HepG2 (cell line): ENCODE data around the gene GPX1. TPM values are rescaled to one million over a fixed set of nuclear protein-coding genes. Genes with fewer than 3 reads are reported as not detected.

Experiments used
- ATAC-seq: fragments of 200-7000 bp; cut with Tn5 transposase; 3 replicates; pipeline ENCODE4 v1.9.1; 2020; ENCODE audit warnings: mild to moderate bottlenecking, moderate library complexity
- BruUV-seq: library from RNA; stranded (reverse); fragments of 400-500 nt; replicated peaks from 2 replicates; lab custom pipeline; 2021; lab: Mats Ljungman, UMichigan
- CTCF ChIA-PET: fragments of 300-600 bp; formaldehyde crosslinking; extraction: SDS; loops from one replicate; lab custom pipeline; 2021; ENCODE audit warnings: low total read pairs, inconsistent platforms, low intra/inter-chr PET ratio; lab: Yijun Ruan, JAX
- POLR2A ChIA-PET: fragments of 350-600 bp; sonication (Branson Sonifier 250); formaldehyde crosslinking; loops from one replicate; lab custom pipeline; 2020; ENCODE audit warnings: antibody characterized with exemption, inconsistent platforms; lab: Yijun Ruan, JAX
- DNase-seq: peaks from one replicate; pipeline ENCODE4 v3.0.0-alpha.2; 2015; ENCODE audit warnings: low spot score
- FAIRE-seq: peaks from 3 replicates; lab custom pipeline; 2011; peaks lifted over from hg19 to GRCh38; lab: Jason Lieb, UNC
- H2AFZ ChIP-seq: one replicate; pipeline ENCODE4 v1.6.1; 2011; ENCODE audit warnings: low read length, inconsistent platforms
- H3K27ac ChIP-seq: fragments of 300-600 bp; 3 replicates; pipeline ENCODE4 v1.8.0; 2011; ENCODE audit warnings: mixed run types, mild to moderate bottlenecking, mixed read lengths, low read length, inconsistent platforms; ENCODE audit not compliant: insufficient read depth; ENCODE audit errors: extremely low read length
- H3K27me3 ChIP-seq, 2 experiments: fragments of 200-600 bp in 1 of 2; 2 replicates in 1 of 2; 3 replicates in 1 of 2; pipeline versions ENCODE4 v1.6.0 to v1.8.0; 2011; ENCODE audit warnings: low read length in 2 of 2, mild to moderate bottlenecking in 2 of 2, moderate library complexity in 2 of 2, inconsistent platforms in 1 of 2; ENCODE audit not compliant: insufficient read depth in 2 of 2, control insufficient read depth in 1 of 2
- H3K36me3 ChIP-seq, 2 experiments: fragments of 200-600 bp in 1 of 2; replicated peaks in 1 of 2; 2 replicates in 1 of 2; 3 replicates in 1 of 2; pipeline versions ENCODE4 v1.5.1 to v1.8.0; 2011; ENCODE audit warnings: low read length in 2 of 2, inconsistent platforms in 1 of 2; ENCODE audit not compliant: insufficient read depth in 2 of 2, control insufficient read depth in 1 of 2
- H3K4me1 ChIP-seq: 2 replicates; pipeline ENCODE4 v1.5.1; 2012; ENCODE audit warnings: low read length, inconsistent platforms; ENCODE audit not compliant: insufficient read depth
- H3K4me2 ChIP-seq: 2 replicates; pipeline ENCODE4 v1.6.0; 2011; ENCODE audit warnings: low read depth, low read length, inconsistent platforms
- H3K4me3 ChIP-seq, 3 experiments: fragments of 200-600 bp in 1 of 3; sonication (generic), shearing (Covaris generic) in 1 of 3; replicated peaks in 1 of 3; 2 replicates each; pipeline ENCODE4 v1.5.1; 2011 to 2016; ENCODE audit warnings: low read length in 3 of 3, inconsistent platforms in 2 of 3, low read depth in 2 of 3, mild to moderate bottlenecking in 2 of 3, control low read depth in 1 of 3, mixed read lengths in 1 of 3; ENCODE audit not compliant: insufficient read depth in 1 of 3
- H3K79me2 ChIP-seq: one replicate; pipeline ENCODE4 v1.6.1; 2011; ENCODE audit warnings: low read length, inconsistent platforms; ENCODE audit not compliant: insufficient read depth
- H3K9ac ChIP-seq: 2 replicates; pipeline ENCODE4 v1.6.0; 2011; ENCODE audit warnings: mild to moderate bottlenecking, low read depth, low read length, inconsistent platforms; ENCODE audit not compliant: insufficient read depth
- H3K9me3 ChIP-seq: 2 replicates; pipeline ENCODE4 v1.5.1; 2012; ENCODE audit warnings: mild to moderate bottlenecking, low read length
- H4K20me1 ChIP-seq: 2 replicates; pipeline ENCODE4 v1.6.0; 2011; ENCODE audit warnings: inconsistent platforms, mild to moderate bottlenecking, low read length, moderate library complexity; ENCODE audit not compliant: insufficient read depth
- AGO2 ChIP-seq: fragments of 200-400 bp; formaldehyde crosslinking; optimal IDR thresholded peaks from 2 replicates; pipeline ENCODE3; 2017; ENCODE audit warnings: mild to moderate bottlenecking, low read depth, low read length, moderate library complexity
- CC2D1A ChIP-seq: sonication (generic); formaldehyde crosslinking; IDR thresholded peaks from 2 replicates; pipeline ENCODE4 v1.8.1; 2023; ENCODE audit warnings: mild to moderate bottlenecking, missing genetic modification reagents
- FOXJ3 ChIP-seq: sonication (generic); formaldehyde crosslinking; IDR thresholded peaks from 2 replicates; pipeline ENCODE4 v1.4.0; 2020; ENCODE audit warnings: missing genetic modification reagents, mild to moderate bottlenecking, borderline replicate concordance
- HES4 ChIP-seq: sonication (generic); formaldehyde crosslinking; IDR thresholded peaks from 2 replicates; pipeline ENCODE4 v1.9.0; 2021; ENCODE audit warnings: mild to moderate bottlenecking, missing genetic modification reagents, borderline replicate concordance
- NFIC ChIP-seq: IDR thresholded peaks from 2 replicates; pipeline ENCODE4 v1.6.1; 2012; ENCODE audit warnings: mild to moderate bottlenecking, low read length, inconsistent platforms
- STAG1 ChIP-seq: sonication (generic); formaldehyde crosslinking; IDR thresholded peaks from 2 replicates; pipeline ENCODE4 v1.4.0; 2020; ENCODE audit warnings: missing genetic modification reagents
- ZNF564 ChIP-seq: sonication (generic); formaldehyde crosslinking; IDR thresholded peaks from 2 replicates; pipeline ENCODE4 v1.8.1; 2023; ENCODE audit warnings: mild to moderate bottlenecking, missing genetic modification reagents
- WGBS: methylation state at CpG from one replicate; pipeline ENCODE4 v1.1.6; 2017; ENCODE audit warnings: low lambda C conversion rate; 5-methylcytosine and 5-hydroxymethylcytosine counted together
- in situ Hi-C: cut with HindIII; loops from 2 replicates; pipeline ENCODE4 v1.10.0; 2017; ENCODE audit warnings: low pct_unique_long_range_greater_than_20kb; ENCODE audit not compliant: extremely low pct_ligation_motif_present
- intact Hi-C: fragments of 100-400 bp; cut with micrococcal nuclease; formaldehyde crosslinking; loops from one replicate; pipeline ENCODE4 v1.10.0; 2022; ENCODE audit not compliant: unreplicated experiment
- polyA plus RNA-seq, 8 experiments: library from polyadenylated mRNA; depleted of rRNA in 3 of 8; stranded (reverse) in 7 of 8; unstranded in 1 of 8; fragments of >200 nt; fragmentation: Illumina TruSeq in 4 of 8; extraction: Trizol in 4 of 8; gene quantifications; 2 replicates each; pipeline versions ENCODE4 v1.2.1 to v1.2.3, GENCODE V29; 2011 to 2016; ENCODE audit warnings: low read depth in 4 of 8, missing spikeins in 1 of 8, mixed read lengths in 1 of 8; ENCODE audit not compliant: insufficient read depth in 1 of 8
- total RNA-seq, 5 experiments: library from RNA; depleted of rRNA; stranded (reverse); fragments of >200 nt; fragmentation: Illumina TruSeq; extraction: Trizol; gene quantifications; 2 replicates each; pipeline ENCODE4 v1.2.3, GENCODE V29; 2016; ENCODE audit warnings: low read depth in 1 of 5
- TF ChIP-seq, protein P1 (sequence below): sonication (generic); formaldehyde crosslinking; IDR thresholded peaks from 2 replicates; pipeline ENCODE4 v1.4.0; 2020; ENCODE audit warnings: mild to moderate bottlenecking, missing genetic modification reagents, borderline replicate concordance
- TF ChIP-seq, protein P2 (sequence below): sonication (generic); formaldehyde crosslinking; IDR thresholded peaks from 2 replicates; pipeline ENCODE4 v1.9.0; 2021; ENCODE audit warnings: missing genetic modification reagents, borderline replicate concordance
- TF ChIP-seq, protein P3 (sequence below): sonication (generic); formaldehyde crosslinking; IDR thresholded peaks from 2 replicates; pipeline ENCODE4 v1.4.0; 2020; ENCODE audit warnings: missing genetic modification reagents
- TF ChIP-seq, protein P4 (sequence below): sonication (generic); formaldehyde crosslinking; IDR thresholded peaks from 2 replicates; pipeline ENCODE4 v1.4.0; 2020; ENCODE audit warnings: low read depth, missing genetic modification reagents

Gene GPX1
- total and polyA plus RNA-seq, 2 of the 13 experiments (the other 11 are each of a cell fraction or from before 2014, with no cell fraction given): 149 to 168 TPM

DNA sequence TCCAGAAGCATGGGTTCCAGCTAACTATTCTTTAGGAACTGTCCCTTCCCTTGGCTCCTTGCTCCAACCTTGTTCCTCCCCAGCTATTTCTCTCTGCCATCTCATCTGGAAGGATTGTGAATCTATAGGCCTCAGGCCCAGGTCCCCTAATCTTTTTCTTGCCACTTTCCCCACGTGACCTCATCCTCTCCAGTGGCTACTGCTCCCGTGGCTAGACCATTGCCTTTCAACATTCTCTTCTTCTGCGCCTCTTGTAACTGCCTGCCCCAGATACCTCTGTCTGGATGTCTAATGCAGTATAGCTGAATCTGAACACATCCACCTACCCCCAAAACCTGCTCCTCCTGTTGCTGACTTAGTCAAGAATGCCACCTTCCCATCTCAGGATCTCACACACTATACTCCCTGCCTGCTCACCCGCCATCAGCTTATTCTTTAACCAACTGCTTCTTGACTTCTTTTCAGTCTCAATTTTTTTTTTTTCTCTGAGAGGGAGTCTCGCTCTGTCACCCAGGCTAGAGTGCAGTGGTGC lies 5.2 kb downstream of the GPX1 start:
- no peak overlapping the region for H2AFZ ChIP-seq
- CTCF ChIA-PET: no interaction called here
- H3K4me1 ChIP-seq: peaks cover 64% of the 10 kb centered on the region
- WGBS: 89% methylated on average over 5 of the region's 5 CpGs
- no peak overlapping the region for H3K4me2 ChIP-seq
- no peaks in the 10 kb centered on the region for H3K27me3 ChIP-seq
- H3K9ac ChIP-seq: no peak overlapping the region
- DNase-seq (no peak), FAIRE-seq (no peak), ATAC-seq (no peak)
- TF ChIP-seq, protein P1, sequence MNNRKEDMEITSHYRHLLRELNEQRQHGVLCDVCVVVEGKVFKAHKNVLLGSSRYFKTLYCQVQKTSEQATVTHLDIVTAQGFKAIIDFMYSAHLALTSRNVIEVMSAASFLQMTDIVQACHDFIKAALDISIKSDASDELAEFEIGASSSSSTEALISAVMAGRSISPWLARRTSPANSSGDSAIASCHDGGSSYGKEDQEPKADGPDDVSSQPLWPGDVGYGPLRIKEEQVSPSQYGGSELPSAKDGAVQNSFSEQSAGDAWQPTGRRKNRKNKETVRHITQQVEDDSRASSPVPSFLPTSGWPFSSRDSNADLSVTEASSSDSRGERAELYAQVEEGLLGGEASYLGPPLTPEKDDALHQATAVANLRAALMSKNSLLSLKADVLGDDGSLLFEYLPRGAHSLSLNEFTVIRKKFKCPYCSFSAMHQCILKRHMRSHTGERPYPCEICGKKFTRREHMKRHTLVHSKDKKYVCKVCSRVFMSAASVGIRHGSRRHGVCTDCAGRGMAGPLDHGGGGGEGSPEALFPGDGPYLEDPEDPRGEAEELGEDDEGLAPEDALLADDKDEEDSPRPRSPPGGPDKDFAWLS (CRISPR knock-in tag): no peak
- TF ChIP-seq ZNF564 (CRISPR knock-in tag) (no peak), NFIC (no peak), CC2D1A (CRISPR knock-in tag) (no peak), HES4 (CRISPR knock-in tag) (no peak), AGO2 (no peak), STAG1 (CRISPR knock-in tag) (no peak), FOXJ3 (no peak)
- TF ChIP-seq, protein P2, sequence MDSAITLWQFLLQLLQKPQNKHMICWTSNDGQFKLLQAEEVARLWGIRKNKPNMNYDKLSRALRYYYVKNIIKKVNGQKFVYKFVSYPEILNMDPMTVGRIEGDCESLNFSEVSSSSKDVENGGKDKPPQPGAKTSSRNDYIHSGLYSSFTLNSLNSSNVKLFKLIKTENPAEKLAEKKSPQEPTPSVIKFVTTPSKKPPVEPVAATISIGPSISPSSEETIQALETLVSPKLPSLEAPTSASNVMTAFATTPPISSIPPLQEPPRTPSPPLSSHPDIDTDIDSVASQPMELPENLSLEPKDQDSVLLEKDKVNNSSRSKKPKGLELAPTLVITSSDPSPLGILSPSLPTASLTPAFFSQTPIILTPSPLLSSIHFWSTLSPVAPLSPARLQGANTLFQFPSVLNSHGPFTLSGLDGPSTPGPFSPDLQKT: no peak
- TF ChIP-seq, protein P3, sequence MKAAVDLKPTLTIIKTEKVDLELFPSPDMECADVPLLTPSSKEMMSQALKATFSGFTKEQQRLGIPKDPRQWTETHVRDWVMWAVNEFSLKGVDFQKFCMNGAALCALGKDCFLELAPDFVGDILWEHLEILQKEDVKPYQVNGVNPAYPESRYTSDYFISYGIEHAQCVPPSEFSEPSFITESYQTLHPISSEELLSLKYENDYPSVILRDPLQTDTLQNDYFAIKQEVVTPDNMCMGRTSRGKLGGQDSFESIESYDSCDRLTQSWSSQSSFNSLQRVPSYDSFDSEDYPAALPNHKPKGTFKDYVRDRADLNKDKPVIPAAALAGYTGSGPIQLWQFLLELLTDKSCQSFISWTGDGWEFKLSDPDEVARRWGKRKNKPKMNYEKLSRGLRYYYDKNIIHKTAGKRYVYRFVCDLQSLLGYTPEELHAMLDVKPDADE (CRISPR knock-in tag): no peak
- TF ChIP-seq, protein P4, sequence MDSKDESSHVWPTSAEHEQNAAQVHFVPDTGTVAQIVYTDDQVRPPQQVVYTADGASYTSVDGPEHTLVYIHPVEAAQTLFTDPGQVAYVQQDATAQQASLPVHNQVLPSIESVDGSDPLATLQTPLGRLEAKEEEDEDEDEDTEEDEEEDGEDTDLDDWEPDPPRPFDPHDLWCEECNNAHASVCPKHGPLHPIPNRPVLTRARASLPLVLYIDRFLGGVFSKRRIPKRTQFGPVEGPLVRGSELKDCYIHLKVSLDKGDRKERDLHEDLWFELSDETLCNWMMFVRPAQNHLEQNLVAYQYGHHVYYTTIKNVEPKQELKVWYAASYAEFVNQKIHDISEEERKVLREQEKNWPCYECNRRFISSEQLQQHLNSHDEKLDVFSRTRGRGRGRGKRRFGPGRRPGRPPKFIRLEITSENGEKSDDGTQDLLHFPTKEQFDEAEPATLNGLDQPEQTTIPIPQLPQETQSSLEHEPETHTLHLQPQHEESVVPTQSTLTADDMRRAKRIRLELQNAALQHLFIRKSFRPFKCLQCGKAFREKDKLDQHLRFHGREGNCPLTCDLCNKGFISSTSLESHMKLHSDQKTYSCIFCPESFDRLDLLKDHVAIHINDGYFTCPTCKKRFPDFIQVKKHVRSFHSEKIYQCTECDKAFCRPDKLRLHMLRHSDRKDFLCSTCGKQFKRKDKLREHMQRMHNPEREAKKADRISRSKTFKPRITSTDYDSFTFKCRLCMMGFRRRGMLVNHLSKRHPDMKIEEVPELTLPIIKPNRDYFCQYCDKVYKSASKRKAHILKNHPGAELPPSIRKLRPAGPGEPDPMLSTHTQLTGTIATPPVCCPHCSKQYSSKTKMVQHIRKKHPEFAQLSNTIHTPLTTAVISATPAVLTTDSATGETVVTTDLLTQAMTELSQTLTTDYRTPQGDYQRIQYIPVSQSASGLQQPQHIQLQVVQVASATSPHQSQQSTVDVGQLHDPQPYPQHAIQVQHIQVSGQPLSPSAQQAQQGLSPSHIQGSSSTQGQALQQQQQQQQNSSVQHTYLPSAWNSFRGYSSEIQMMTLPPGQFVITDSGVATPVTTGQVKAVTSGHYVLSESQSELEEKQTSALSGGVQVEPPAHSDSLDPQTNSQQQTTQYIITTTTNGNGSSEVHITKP (CRISPR knock-in tag): no peak
- H4K20me1 ChIP-seq: no peaks in the 10 kb centered on the region
- no peaks in the 10 kb centered on the region for H3K9me3 ChIP-seq
- in situ Hi-C loops: no loop called here
- H3K36me3 ChIP-seq: peaks cover 0 to 2% of the 10 kb centered on the region in 2 experiments; a peak in 3 of 5 replicates
- no TSS peak for BruUV-seq
- intact Hi-C loops: no loop called here
- peaks cover 14% of the 10 kb centered on the region for H3K79me2 ChIP-seq
- POLR2A ChIA-PET: interaction anchor here (1.6 to 5.3 kb wide), 2 partner anchors 13 to 18 kb away, joined by 4 to 50 read pairs; partner anchors contain the start of gene USP4
- H3K4me3 ChIP-seq: no peak overlapping the region
- H3K27ac ChIP-seq: no peak overlapping the region
